Measurements from ENCODE around the gene SEC14L3.

Gene SEC14L3

DNA sequence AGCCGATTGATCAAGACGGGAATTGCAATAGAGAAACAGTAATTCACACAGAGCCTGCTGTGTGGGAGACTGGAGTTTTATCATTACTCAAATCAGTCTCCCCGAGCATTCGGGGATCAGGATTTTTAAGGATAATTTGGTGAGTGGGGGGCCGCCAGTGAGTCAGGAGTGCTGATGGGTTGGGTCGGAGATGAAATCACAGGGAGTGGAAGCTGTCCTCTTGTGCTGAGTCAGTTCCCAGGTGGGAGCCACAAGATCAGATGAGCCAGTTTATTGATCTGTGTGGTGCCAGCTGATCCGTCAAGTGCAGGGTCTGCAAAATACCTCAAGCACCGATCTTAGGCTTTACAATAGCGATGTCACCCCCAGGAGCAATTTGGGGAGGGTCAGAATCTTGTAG lies 30.7 kb downstream of the SEC14L3 start:
- no peak for DNase-seq

DNA sequence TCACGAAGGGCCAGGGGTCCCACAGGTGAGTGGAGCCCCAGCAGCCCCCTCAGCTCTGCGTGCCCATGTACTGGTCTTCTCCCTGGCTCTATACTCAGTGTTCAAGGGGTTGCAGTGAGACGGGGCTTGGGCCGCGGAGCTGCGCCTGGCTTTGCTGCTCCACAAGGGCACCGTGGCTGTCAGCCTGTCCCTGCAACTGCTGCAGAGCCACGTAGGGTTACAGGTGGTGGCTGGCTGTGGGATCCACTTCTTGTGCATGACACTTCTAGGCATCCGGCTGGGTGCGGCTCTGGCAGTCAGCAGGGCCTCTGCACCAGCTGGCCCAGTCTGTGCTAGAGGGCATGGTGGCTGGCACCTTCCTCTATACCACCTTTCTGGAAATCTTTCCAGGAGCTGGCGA lies 32.0 kb downstream of the SEC14L3 start:
- DNase-seq, result no peak

DNA sequence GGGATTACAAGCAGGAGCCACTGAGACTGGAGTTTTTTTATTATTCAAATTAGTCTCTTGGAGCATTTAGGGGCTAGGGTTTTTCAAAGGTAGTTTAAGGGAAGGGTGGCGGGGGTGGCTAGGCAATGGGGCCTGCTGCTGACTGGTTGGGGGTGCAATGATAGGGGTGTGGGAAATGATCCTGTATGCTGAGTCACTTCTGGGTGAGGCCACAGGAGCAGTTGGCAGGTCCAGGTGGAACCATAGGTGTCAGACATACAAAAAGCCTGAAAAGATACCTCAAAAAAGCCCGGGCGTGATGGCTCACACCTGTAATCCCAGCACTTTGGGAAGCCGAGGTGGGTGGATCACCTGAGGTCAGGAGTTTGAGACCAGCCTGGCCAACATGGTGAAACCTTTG lies 32.6 kb downstream of the SEC14L3 start:
- no peak for DNase-seq

DNA sequence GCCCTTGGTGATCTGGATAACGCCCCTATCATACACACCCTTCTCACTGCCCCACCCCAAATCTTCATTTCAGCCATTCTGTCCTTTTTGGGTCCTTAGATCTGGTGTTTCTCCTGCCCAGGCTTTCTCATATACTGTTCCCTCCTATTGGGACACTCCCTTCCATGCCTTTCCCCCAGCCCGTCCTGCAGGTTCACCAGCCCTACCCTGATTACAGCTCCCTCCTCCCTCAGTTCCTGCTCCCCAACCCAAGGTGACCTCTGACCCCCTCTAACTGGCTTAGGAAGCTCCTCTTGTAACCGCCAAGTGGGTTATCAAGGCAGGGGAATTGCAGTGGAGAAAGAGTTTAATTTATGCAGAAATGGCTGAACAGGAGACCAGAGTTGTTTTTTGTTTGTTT lies 33.3 kb downstream of the SEC14L3 start:
- no peak for DNase-seq

DNA sequence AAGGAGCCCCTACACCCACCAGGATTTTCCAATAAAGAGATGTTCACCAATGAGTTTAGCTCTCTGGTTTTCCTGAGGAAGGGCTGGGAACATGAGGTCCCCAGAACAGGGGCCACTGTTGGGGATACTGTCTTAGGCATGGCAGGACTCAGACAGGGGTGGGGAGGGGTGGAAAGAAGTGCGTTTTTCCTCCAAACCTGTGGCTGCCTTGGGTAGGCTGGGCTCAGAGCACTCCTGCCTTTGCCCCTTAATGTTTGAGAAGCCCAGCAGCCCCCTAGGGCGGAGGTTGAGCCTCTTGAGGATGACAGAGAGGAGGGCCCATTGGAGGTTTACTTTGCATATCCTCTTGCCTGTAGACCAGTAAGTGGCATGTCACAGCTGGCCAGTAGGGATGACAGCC lies 35.6 kb downstream of the SEC14L3 start:
- no peak for DNase-seq

DNA sequence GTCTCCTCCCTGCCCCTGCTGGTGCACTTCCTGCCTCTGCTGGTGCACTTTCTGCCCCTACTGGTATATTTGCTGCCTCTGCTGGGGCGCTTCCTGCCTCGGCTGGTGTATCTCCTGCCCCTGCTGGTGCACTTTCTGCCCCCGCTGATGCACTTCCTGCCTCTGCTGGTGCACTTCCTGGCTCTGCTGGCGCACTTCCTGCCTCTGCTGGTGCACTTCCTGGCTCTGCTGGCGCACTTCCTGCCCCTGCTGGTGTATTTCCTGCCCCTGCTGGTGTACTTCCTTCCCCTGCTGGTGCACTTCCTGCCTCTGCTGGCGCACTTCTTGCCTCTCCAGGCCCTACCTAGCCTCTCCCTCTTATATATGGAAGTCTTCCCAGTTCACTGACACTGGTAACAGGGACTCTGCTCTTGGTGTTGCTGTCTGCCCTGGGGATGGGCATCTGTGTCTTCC lies 36.1 kb downstream of the SEC14L3 start:
- no peak for DNase-seq

DNA sequence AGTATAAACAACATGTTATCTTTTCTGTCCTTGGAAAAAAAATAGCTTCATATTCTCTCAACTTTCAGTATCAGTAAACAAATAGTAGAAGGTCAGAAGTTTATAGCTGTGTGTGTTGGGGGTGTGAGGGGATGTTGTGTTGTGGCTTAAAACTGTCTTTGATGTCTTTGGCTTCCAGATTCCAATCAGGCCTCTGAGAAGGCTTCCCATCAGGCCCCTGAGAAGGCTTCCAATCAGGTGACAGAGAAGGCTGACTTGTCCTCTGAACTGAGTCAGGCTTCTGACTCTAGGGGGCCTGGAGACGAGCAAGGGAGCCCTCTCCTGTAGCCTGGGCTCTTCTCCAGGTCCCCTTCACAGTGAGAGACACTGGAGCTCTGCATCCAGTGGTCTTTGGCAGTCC lies 37.0 kb downstream of the SEC14L3 start:
- DNase-seq, result no peak

- no peak for DNase-seq
These were observed 38.0 kb downstream of the SEC14L3 start for GRCh38 chr22:30433773-30434172.

- no peak for DNase-seq
These were observed 38.6 kb downstream of the SEC14L3 start for GRCh38 chr22:30433227-30433626.

DNA sequence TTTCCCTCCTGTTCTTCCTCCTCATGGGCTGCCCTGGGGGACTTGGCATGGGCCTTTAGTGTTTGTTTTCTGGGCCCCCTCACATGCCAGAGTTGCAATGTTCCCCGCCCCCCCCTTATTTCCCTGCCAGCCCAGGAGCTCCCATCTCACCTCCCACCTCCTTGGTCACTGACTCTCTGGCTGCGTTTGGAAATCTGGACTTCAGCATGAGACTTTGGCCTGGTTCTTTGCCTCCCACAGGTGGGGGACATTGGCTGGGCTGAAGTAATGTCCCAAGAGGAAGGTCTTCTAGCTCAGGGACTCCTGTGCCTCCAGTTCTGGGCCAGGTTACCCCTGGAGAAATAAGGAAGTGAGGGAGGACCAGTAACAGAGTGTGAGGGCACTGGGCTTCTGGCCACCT lies 39.3 kb downstream of the SEC14L3 start:
- no peak for DNase-seq

GRCh38 chr22:30432096-30432495 lies 39.7 kb downstream of the SEC14L3 start:
- no peak for DNase-seq

GRCh38 chr22:30430933-30431332 lies 40.9 kb downstream of the SEC14L3 start:
- no peak for DNase-seq

DNA sequence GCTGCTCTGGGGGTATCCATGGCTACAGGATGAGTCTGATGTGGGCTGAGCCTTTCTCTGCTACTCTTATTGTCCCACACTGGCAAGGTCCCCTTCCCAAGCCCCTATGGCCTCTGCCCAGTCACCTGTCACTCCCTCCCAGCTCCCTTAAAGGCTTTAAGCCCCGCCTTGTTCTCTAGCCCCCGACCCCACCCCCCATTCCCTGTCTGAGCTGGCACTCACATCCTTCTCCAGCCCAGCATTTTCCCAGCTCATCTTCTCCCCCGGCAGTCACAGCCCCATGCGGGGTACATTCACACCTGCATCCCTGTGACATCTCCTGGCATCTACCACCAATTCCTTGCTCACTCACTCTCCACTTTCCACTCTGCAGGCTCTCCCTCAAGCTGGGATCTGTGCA lies 41.9 kb downstream of the SEC14L3 start:
- no peak for DNase-seq

DNA sequence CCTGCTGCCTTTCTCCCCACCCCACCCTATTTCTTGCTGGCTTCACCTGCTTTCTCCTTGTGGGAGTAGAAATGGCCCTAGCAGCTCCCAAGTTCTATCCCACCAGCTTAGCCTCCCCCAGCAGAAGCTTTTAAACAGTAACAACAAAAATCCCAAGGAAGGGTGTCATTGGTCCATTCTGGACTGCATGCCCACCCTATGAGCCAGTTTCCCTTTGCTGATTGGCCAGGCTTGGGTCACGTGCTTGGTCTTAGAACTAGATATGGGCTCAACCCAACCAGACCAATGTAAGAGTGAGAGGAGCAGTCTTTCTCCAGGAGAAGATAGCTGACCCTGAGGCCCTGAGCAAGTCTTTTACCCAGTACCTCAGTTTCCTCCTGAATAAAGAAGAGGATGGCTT lies 43.9 kb downstream of the SEC14L3 start:
- no peak for DNase-seq

- DNase-seq, result no peak
These were observed 45.1 kb downstream of the SEC14L3 start for GRCh38 chr22:30426388-30427353.

- DNase-seq, result no peak
These were observed 46.0 kb downstream of the SEC14L3 start, which contains the start of gene MTFP1 for GRCh38 chr22:30425616-30426387. Gene MTFP1, plus strand, starts transcription at chr22:30425768. Its CDS starts 112 bp downstream, at chr22:30425880.

GRCh38 chr22:30425327-30425615 lies 46.5 kb downstream of the SEC14L3 start:
- DNase-seq, result no peak

DNA sequence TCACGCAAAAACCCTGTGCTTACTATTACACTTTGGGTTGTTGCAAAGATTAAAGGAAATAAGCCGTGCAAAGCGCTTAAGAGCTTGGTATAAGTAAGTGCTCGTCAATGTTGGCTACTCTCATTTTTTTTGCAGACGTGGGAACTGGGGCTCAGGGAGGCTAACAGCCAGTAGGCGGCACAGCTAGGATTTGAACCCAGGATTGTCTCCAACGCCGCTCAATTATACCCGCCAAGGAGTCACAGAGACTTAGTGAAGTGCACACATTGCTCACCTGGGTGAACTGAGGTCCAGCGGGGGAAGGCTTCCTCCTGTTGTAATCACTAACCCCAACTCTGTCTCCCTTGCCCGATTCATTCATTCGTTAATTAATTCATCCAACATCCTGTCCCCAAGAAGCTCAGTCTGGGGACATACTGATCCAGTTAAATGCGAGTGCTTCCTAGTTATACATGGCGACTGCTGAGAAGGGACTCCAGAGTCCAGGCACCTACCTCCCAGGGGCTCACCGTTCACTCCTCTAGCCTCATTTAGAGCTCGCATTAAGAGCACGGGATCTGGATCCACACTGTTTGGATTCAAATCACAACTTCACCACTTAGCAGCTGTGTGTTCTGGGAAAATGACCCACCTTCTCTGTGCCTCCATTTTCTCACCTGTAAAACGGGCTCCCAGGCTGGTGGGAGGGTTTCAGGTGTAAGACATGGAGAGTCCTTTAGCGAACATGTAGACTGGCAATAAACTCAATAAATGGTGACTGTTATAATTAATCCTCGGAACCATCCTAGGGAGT lies 47.1 kb downstream of the SEC14L3 start:
- DNase-seq, result no peak

DNA sequence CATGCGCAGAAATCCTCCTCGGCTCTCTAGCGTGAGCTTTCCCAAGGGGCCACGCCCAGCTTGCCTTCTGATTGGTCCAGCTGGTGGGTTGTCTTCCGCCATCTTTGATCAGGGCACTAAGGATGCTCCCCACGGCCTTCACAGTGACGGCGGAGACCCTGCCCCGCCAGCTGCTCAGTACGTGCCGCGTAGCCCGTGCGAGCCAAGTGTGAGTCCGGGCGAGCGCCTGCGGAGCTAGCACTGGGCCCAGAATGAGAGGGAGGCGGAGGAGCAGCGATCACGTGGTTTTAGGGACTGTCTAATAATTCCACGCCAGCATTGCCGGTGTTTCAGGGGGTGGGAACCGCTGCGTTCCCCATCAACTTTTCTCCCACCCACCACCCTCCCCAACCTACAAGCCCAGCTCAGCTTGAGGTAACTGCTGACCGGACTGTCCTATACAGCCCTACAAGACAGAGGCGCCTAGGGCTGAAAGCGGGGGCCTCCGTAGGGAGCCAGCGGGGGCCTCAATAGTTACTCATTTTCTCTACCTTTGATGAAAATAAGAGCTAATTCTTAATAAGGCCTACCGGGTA lies 47.8 kb downstream of the SEC14L3 start:
- DNase-seq, result peak; percentile 93

DNA sequence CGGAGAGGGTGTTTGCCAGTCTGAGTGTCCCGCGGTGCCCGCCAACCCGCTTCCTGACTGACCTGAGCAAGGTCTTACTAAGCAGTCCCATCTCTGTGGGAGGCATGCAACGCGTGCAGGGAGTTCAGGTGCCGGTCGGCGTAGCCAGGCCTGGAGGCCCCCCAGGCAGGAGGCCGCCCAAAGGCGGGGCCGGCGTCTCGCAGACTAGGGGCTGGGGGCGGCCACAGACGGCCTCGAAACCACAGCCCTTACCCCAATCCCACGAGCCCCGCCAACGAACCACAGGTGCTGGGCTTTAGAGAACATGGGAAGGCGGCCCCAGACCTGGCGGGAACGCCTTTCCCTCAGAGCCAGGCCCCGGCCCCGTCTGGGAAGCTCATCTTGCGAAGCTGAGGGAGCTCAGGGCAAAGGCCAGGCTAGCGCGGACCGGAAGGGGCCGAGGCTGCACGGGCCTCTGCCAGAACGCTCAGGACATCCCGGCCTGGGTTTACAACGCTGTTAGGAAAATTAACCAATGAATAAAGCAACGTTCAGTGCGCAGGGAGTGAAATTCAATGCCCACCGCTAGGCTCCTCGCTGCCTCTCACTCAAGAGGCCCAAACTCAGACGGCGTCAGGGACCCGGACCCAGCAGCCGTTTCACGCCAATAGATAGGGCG lies 48.4 kb downstream of the SEC14L3 start:
- no peak for DNase-seq

GRCh38 chr22:30422481-30423300 lies 49.1 kb downstream of the SEC14L3 start:
- DNase-seq, result no peak
